ENCODE results near the gene MRPS30.
"Not testable (repeated sequence)": the region's sequence is repeated elsewhere in the genome, so short reads cannot be mapped to it uniquely, and the experiment has no call there.

MRPS30 gene

DNA sequence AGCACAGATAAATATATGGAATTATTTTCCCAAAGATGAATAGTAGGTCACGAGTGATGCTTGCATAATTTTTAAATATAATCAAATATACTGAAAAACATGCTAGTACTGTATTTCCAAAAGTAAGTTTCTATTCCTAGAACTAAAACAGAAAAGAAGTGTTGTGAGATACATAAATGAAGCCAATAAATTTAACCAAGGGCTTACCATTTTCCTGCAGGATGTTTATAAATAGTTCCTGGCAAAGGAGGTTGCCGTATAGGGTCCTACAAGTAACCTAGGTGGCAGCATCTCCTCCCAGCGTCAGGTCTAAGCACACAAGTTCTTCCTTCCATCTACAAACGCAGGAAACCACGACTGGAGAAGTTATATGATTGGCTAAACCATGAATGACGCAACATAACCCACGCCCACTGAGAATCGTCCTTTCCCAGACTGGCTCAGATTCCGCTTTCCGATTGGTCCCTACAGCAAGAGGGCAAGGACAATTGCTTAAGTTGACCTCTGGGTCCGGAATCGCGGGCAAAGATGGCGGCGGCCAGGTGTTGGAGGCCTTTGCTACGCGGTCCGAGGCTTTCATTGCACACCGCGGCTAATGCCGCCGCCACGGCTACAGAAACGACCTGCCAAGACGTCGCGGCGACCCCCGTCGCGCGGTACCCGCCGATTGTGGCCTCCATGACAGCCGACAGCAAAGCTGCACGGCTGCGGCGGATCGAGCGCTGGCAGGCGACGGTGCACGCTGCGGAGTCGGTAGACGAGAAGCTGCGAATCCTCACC is at the start of gene MRPS30:
Gene MRPS30, plus strand, starts transcription at position 513 of the 780 bp plus-strand sequence. Its CDS starts 16 bp downstream, at position 529.
- DNase-seq, result peak; percentile 99

DNA sequence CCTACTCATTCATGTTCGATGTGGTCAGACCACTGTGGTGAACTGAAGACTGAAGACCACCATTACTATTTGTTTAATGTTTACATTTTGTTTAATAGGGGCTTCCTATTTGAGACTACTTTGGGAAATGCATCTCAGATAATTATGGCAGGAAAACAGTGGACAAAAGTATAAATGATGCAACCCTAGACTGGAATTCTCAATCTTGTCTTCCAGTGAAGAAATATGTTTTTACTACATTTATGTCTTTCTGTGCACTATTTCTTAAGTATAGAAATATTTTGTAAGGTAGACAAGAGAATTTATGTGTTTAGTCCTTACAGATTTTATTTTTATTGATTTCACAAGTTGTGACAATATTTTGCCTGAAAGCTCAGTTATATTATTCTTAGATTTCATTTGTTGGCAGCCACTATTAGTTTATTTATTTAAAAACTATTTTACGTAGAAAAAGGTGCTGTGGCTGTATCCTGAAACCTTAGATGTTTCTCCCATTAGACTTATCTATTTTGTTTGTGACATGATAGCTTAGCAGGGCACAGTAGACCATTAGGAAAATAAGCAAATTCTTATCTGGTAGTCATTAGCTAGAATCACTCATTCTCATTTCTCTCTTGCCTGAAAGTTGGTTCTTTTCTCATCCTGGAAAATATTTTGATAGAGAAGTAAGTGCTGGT is 39.4 kb upstream of the MRPS30 start:
- DNase-seq, result no peak

DNA sequence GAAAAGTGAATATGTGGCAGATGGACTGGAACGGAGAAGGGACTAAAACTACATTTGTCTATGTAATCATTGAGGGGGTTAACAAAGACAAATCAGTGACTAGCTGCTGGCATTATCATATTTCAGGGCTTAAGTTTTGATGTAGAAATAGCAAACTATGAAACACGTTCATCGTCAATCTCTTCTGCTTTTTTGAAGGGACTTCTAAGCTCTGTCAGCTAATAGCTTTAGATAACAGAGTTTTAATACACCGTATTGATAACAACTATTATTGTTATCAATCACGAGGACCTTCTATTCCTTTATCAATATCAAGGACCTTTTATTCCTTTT is 38.9 kb upstream of the MRPS30 start:
- DNase-seq, result no peak

DNA sequence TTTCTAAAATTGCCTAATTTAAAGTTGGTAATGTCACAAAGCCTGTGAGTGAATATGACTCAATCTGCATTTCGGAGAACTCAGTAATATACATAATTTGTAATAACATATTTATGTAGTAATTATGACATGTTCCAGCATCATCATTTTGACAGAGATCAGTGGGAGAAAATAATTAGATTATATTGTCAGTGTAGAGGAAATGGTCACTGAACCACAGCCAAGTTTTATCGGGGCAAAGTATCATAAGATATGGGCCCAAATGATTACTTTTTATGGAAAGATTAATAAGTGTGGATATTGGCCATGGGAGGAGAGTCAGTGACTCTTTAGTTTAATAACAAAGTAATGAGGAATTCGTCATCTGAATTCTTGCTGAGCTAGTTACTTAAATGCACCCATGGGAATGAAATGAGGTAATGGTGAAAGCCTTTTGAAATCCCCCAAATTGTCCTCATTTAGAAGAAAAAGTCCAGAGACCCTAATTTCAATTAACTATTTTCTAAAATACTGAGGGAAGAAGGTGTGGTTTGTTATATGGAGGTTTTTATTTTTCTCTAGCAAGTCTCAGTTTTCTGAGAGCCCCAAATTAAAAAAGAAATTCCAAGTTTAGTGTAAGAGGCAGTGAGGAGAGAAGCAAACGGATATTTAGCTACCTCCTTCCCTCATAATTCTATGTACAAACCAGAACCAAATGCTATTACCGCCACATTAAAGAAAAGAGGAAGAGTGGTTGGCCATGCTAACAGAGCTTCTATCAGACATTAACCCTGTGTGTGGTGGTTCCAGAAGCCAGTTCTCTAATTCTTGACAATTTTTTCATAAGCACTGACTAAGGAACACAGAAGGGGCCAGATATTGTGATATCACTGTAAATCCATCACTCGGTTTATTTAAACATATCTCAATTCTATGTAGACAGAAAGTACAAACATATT is 37.7 kb upstream of the MRPS30 start:
- no peak for DNase-seq

DNA sequence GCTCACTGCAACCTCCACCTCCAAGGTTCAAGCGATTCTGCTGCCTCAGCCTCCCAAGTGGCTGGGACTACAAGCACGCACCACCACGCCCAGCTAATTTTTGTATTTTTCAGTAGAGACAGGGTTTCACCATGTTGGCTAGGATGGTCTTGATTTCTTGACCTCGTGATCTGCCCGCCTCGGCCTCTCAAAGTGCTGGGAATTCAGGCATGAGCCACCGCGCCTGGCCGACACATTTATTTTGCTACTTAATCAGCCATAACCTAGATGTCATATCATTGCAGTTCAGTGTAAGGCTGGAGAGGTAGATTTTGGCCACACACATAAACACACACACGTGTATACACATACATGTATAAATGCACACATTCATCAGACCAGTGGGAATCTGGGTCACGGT is 36.4 kb upstream of the MRPS30 start:
- DNase-seq, result not testable (repeated sequence)

DNA sequence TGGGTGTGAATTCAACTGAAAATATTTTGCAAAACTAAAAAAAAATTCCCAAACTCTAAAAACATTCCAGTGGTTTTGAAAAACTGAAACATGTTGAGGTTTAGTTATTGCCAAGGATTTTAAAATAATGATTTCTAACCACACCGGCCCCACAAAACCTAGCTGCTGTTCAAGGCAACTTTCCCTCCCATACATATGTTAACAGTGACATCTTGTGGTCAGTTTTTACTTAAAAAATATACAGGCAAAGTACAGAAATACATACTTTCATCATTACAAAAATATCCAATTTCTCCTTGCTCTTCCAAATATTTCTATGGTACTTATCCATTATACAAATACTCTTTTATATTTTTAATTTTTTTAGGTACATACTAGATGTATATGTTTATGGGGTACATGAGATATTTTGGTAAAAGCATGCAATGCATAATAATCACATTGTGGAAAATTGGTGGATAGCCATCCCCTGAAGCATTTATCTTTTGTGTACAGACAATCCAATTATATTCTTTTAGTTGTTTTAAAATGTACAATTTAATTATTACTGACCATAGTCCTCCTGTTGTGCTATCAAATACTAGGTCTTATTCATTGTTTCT is 34.4 kb upstream of the MRPS30 start:
- DNase-seq, result peak; percentile 36

DNA sequence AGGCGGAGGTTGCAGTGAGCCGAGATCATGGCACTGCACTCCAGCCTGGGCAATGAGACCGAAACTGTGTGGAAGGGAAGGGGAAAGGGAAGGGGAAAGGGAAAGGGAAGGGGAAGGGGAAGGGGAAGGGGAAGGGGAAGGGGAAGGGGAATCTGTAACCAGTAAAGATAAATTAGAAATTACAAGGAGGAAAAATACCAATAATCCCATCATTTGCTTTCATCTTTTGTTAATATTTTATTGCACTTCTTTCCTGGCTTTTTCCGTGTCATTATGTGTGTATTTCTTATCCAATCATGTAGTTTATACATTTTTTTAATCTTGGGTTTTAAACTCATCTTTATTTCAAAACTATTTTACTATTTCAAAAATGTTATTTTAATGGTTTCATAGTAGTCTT is 29.6 kb upstream of the MRPS30 start:
- DNase-seq, result no peak

DNA sequence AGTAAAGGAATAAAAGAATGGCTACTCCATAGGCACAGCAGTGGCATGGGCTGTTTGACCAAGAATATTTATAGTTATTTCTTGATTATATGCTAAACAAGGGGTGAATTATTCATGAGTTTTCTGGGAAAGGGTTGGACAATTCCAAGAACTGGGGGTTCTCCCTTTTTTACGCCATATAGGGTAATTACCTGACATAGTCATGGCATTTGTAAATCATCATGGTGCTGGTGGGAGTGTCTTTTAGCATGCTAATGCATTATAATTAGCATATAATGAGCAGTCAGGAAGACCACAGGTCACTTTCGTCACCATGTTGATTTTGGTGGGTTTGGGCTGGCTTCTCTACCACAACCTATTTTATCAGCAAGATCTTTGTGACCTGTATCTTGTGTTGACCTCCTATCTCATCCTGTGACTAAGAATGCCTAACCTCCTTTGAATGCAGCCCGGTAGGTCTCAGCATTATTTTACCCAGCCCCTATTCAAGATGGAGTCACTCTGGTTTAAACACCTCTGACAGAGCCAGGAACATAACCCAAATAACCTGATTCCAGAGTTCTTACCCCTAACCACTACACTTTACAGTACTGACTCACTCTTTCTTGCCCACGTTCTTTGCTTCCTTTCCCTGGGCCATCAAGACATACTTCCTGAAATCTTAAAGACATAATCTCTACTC is 25.0 kb upstream of the MRPS30 start:
- DNase-seq, result no peak

DNA sequence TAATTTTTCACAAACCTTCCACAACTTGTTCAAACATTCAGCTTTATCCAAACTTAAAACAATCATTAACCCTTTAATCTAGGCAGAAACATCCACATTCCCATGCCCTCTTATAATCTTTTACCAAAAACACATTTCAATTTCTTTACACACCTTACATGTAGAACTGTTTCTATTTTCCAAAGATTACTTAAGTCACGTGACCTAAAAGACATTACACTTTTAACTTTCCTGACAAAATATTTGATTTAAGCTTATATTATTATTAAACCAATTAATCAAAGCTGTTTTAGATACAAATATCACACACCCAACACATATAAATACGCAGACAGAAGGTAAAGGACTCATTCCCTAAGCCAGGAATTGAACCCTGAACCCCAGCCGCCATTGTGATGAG is 21.0 kb upstream of the MRPS30 start:
- DNase-seq, result no peak

DNA sequence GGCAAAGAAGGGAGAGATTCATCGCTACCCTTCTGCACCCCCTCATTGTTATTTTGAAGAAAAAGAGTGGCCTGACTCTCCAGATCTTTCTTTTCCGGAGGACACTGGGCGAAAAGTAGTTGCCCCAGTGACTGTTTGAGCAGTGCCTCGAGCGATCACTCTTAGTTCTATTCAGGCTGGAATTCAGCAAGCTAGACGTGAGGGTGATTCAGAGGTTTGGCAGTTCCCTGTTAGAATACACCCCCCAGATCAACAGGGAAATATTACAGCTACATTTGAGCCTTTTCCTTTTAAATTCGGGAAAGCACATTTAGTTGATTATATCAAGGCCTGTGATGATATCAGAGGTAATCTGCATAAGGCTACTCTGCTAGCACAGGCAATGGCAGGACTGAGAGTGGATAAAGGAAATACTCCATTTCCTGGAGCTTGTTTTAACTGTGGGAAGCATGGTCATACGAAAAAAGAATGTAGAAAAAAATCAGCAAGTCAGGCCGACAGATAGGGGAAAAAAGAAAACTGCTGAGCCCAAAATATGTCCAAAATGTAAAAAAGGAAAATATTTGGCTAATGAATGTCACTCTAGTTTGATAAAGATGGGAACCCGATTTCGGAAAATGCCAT is 19.3 kb upstream of the MRPS30 start:
- DNase-seq, result peak; percentile 48

DNA sequence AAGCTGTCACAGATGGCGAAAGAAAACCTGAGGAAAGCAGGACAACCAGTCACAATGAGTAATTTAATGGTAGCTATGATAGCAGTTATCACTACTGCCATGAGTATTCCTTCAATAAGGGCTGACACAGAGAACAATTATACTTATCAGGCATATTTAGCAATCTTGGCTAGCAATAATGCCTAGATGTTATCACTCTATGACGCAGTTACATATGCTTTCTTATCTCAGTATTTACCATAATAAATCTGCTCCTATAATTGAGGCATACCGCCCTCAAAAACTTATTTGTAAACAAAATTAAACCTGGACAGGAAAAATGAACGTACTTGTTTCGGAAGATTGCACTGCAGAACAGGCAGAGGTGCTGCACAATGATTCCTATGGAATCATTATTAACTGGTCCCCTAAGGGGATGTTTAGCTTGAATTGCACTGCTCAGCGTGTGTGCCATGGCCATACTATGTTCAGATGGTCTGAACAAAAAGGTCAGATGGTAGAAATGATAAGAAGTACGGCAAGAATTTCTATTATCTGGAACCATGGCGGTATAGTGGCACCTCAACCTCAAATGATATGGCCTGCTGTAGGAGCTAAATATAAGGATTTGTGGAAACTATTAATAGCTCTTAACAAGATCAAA is 16.6 kb upstream of the MRPS30 start:
- not testable (repeated sequence) for DNase-seq

DNA sequence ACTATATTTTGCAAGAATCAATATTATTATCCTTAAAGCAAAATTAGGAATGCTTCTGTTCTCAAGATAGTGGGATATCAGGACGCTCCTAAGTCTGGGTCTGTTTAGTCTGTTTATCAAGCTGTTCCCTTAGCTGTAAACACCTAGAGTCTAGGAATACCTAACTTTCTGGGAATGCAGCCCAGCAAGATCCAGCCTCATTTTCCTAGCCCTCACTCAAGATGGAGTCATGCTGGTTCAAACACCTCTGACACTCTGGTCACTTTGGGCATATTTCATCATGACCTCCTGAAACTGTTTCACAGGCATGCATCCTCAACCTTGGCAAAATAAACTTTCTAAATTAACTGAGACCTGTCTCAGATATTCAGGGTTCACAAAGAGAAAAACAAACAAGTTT is 14.4 kb upstream of the MRPS30 start:
- no peak for DNase-seq

DNA sequence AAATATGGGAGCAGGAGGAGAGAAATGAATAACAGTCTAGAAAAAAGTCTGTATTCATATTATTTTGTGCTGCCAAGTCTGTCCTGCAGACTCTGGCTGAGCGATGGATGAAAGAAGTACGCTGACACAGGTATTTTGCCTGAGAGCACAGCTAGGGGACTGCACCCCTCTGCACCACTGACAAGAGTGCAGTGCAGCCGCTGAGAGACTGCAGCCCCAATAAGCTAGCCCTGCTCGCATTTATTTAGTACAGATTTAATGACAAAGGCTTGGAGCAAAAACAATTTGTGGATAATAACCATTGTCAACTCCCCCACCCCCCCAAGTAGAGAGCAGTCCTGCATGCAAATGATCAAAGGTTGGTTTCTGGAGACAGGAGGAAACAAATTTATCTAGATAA is 13.3 kb upstream of the MRPS30 start:
- no peak for DNase-seq

DNA sequence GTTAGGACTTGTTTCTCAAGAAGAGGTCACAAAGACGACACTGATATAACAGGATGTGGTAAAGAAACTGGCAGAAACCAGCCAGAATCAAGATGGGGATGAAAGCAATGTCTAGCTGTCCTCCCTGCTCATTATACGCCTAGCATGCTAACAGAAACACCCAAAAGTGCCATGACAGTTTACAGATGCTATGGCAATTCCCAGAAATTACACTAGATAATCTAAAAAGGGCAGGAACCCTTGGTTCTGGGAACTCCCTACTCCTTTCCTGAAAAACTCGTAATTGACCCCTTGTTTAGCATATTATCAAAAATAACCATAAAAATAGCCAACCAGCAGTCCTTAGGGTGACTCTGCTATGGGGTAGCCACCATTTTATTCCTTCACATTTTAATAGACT is 10.9 kb upstream of the MRPS30 start:
- no peak for DNase-seq

DNA sequence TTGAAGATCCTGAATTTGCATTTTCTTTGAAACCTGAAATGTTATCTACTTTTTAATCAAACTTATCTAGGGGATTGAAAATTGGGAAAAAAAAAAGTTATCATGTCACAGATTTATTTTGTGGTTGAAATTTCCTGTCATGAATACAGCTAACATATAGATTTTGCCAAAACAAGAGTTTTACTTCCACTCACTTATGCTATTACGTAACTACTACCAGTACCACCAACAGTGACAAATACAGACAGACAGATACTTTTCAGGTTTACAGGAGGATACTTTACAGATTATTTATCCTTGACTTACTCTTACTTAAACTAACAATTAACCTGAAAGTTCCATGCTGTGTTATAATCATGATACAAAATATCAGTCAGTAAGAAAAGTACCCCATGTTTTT is 6.8 kb upstream of the MRPS30 start:
- DNase-seq, result no peak

DNA sequence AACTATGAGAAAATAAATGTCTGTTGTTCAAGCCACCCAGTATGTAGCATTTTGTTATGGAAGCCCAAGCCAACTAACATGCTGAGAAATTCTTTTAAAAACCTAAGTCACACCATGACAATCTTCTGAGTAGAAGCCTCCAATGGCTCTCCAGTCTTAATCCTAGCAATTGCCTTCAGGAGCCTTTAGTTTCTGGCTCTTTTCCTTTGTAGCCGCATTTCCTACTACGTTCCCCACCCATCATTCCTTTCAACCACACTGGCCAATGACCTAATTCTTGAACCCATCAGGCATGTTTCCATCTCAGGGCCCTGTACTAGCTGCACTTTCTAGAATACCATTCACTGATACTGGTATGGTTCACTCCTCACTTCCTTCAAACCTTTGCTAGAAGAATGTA is 2.1 kb upstream of the MRPS30 start:
- DNase-seq, result no peak

DNA sequence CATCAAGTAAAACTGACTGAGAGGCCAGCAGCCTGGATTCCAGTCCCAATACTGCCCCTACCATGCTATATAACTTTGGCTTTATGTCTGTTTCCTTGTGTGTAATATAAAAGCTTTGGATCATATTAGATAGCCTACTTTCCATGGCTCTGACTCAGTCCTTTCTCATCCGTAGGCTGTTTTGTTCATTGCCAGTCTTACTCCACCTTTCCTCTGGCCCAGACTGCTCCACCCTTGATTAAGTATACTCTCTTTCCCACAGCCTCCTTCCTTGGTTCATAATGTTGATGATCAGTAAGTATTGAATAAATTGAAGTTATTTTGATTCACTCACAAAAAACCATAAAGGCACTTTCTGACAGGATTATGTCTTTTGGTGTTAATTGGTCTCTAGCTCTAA is 1.5 kb upstream of the MRPS30 start:
- DNase-seq, result no peak

DNA sequence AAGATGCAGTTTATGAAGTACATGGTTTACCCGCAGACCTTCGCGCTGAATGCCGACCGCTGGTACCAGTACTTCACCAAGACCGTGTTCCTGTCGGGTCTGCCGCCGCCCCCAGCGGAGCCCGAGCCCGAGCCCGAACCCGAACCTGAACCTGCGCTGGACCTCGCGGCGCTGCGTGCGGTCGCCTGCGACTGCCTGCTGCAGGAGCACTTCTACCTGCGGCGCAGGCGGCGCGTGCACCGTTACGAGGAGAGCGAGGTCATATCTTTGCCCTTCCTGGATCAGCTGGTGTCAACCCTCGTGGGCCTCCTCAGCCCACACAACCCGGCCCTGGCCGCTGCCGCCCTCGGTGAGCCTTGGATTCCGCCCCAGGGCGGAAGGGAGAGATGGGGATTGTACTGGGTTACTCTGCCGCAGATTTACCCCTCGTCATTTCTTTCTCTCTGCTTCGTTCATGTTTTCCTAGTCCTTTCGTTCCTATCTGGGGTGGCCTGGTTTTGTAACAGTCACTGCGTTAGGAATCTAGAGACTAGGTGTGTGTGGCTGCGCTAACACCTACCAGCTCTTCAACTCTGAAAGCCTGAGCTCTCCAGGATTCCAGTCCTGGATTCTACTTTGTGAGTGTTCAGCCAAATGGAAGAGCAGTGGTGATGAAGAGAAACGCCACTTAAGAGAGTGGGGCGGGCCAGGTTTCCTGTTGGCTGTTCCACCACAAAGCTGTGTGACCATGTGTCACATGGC is 638 bp downstream of the MRPS30 start:
- DNase-seq, result peak; percentile 61

DNA sequence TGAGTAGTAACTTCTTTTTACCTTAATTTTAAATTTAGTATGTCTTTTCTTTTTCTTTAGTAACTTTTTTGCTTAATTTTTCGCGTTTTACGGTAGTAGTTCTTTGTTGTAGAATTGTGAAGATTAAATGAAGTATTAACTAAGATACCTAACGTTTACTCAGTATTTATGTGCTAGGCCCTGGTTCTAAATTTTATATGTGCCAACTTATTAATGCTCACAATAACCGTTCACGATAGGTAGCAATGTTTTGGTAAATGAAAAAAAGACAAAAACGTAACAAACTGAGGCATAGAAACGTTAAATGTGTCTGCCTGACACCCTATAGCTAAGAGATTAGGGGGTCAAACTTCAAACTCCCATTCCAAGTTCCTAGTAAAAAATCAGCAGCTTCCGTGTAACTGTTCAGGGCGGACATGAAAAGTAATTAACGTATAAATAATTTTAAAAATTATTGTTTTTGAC is 1.2 kb downstream of the MRPS30 start:
- no peak for DNase-seq

DNA sequence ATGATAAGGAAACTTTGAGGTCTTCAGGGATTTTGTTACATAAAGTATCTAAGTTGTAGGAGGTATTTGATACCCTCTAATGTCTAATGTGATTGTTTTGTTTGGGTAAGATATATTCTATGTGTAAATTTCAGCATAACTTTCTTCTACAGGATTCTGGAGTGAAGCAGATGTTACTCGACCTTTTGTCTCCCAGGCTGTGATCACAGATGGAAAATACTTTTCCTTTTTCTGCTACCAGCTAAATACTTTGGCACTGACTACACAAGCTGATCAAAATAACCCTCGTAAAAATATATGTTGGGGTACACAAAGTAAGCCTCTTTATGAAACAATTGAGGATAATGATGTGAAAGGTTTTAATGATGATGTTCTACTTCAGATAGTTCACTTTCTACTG is 6.0 kb downstream of the MRPS30 start:
- no peak for DNase-seq

DNA sequence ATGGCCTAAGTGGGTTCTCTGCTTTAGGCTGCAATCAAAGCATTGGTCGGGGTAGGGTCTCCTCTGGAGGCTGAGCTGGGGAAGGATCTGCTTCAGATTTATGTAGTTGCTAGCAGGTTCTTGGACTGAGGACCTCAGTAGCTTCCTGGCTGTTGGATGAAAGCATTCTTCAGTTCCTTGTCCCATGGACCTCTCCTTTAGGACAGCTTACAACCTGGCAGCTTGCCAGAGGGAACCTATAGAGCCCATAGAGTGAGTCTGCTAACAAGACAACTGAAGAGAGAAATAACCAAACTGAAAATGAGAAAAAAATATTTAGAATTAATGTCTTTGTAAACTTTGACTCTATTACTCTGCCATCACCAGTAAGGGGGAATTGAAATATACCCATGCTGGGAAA is 12.4 kb downstream of the MRPS30 start:
- no peak for DNase-seq

All from EL (cell line).